Measurements from ENCODE around the gene CWC22. TPM values are rescaled to one million over a fixed set of nuclear protein-coding genes. Genes with fewer than 3 reads are reported as not detected.

The CWC22 gene
- total RNA-seq, 2 experiments from 2014 or later, result 19.9 to 21.3 TPM

- CTCF ChIA-PET, result no interaction called here
- H3K4me1 Mint-ChIP-seq, result no peaks in the 10 kb centered on the region
- H3K27ac Mint-ChIP-seq, result no peak overlapping the region
- POLR2A ChIA-PET, result no interaction called here
- DNase-seq, result no peak
- no peaks in the 10 kb centered on the region for H3K27me3 Mint-ChIP-seq
- H3K9me3 Mint-ChIP-seq, result no peaks in the 10 kb centered on the region
- no peak overlapping the region for H3K4me3 Mint-ChIP-seq
- peaks cover 44% of the 10 kb centered on the region for H3K36me3 Mint-ChIP-seq (ENCODE audit: low read depth)
Observed at GRCh38 chr2:179954026-179954425, 53.1 kb downstream of the CWC22 start.

DNA sequence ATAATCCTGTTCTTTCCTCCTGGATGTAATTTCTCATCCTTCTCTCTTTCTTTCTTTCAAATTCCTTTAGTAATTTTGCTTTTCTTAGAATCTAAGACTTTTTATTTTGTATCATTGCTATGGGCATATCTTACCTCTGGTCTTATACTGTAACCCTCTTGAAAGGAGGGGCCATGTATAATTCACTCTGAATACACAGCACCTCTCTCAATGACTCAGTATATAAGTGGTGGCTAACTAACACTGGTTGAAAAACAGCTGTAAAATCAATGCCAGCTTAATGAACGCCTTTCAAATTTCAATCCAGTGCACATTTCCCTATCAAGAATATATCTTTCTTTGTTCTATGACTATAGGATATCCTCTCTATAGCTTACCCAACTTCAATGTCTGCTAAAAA is 53.7 kb downstream of the CWC22 start:
- ChIA-PET CTCF (no interaction called here), POLR2A (no interaction called here)
- peaks cover 51% of the 10 kb centered on the region for H3K36me3 Mint-ChIP-seq (ENCODE audit: low read depth)
- H3K9me3 Mint-ChIP-seq, result no peaks in the 10 kb centered on the region
- no peaks in the 10 kb centered on the region for H3K27me3 Mint-ChIP-seq
- no peak for DNase-seq
- no peak overlapping the region for H3K27ac Mint-ChIP-seq
- H3K4me3 Mint-ChIP-seq, result no peak overlapping the region
- no peaks in the 10 kb centered on the region for H3K4me1 Mint-ChIP-seq

DNA sequence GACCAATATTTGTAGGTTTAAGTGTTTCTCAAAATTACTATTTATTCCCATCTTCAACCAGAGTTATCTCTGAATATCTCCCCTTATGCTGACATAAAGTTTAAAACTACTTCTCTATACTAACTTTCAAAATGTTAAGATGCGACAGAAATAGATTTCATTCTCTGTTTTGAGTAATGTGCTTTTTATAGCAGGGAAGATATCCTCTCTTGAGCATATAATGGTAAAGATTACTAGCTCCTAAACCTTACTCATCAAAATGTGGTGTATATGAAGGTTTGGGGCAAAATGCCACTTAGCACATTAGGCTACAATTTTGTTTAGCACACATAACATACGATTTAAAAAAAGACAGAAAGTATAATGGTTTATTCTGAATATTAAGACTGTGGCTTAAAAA is 54.4 kb downstream of the CWC22 start:
- Mint-ChIP-seq H3K27me3 (no peaks in the 10 kb centered on the region), H3K27ac (no peak overlapping the region), H3K4me3 (no peak overlapping the region), H3K36me3 (ENCODE audit: low read depth) (peaks cover 56% of the 10 kb centered on the region), H3K9me3 (no peaks in the 10 kb centered on the region), H3K4me1 (no peaks in the 10 kb centered on the region)
- ChIA-PET POLR2A (no interaction called here), CTCF (no interaction called here)
- no peak for DNase-seq

DNA sequence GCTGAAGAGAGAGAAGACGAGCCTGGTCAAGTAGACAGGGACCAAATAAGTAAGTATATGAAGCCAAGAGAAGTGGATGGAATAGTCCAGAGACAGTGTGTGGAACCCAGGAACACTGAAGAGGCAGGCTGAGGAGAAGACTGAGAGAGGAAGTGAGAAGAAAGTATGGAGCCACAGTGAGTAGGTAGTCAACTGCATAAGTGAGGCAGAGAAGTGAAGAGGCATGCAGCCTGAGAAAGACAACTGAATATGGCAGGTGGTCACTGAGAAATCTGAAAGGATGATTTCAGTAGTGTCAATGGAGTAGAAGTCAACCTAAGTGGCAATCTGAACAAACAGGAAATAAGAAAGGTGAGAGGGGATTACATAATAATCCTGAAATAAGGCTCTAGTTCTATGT is 55.4 kb downstream of the CWC22 start:
- H3K4me3 Mint-ChIP-seq, result no peak overlapping the region
- peaks cover 55% of the 10 kb centered on the region for H3K36me3 Mint-ChIP-seq (ENCODE audit: low read depth)
- no peaks in the 10 kb centered on the region for H3K9me3 Mint-ChIP-seq
- H3K27me3 Mint-ChIP-seq, result no peaks in the 10 kb centered on the region
- H3K4me1 Mint-ChIP-seq, result no peaks in the 10 kb centered on the region
- no peak for DNase-seq
- ChIA-PET POLR2A (no interaction called here), CTCF (no interaction called here)
- H3K27ac Mint-ChIP-seq, result no peak overlapping the region

- Mint-ChIP-seq H3K27me3 (no peaks in the 10 kb centered on the region), H3K9me3 (no peaks in the 10 kb centered on the region), H3K27ac (no peak overlapping the region), H3K36me3 (ENCODE audit: low read depth) (peaks cover 57% of the 10 kb centered on the region), H3K4me3 (no peak overlapping the region), H3K4me1 (no peaks in the 10 kb centered on the region)
- CTCF ChIA-PET, result no interaction called here
- POLR2A ChIA-PET, result no interaction called here
- no peak for DNase-seq
Observed at GRCh38 chr2:179950391-179950790, 56.7 kb downstream of the CWC22 start.

- Mint-ChIP-seq H3K4me3 (no peak overlapping the region), H3K36me3 (ENCODE audit: low read depth) (peaks cover 60% of the 10 kb centered on the region)
- POLR2A ChIA-PET, result no interaction called here
Observed at GRCh38 chr2:179949438-179949837, 57.7 kb downstream of the CWC22 start.

GRCh38 chr2:179948058-179948457 is 59.0 kb downstream of the CWC22 start:
- ChIA-PET CTCF (no interaction called here), POLR2A (no interaction called here)
- Mint-ChIP-seq H3K4me3 (no peak overlapping the region), H3K36me3 (ENCODE audit: low read depth) (peaks cover 54% of the 10 kb centered on the region), H3K4me1 (no peaks in the 10 kb centered on the region), H3K27ac (no peak overlapping the region), H3K27me3 (no peaks in the 10 kb centered on the region), H3K9me3 (no peaks in the 10 kb centered on the region)
- DNase-seq, result no peak

More at GRCh38 chr2:179949438-179949837, 57.7 kb downstream of the CWC22 start:
- H3K4me1 Mint-ChIP-seq, result no peaks in the 10 kb centered on the region
- no peak overlapping the region for H3K27ac Mint-ChIP-seq
- DNase-seq, result no peak
- H3K27me3 Mint-ChIP-seq, result no peaks in the 10 kb centered on the region
- no peaks in the 10 kb centered on the region for H3K9me3 Mint-ChIP-seq
- CTCF ChIA-PET, result no interaction called here

DNA sequence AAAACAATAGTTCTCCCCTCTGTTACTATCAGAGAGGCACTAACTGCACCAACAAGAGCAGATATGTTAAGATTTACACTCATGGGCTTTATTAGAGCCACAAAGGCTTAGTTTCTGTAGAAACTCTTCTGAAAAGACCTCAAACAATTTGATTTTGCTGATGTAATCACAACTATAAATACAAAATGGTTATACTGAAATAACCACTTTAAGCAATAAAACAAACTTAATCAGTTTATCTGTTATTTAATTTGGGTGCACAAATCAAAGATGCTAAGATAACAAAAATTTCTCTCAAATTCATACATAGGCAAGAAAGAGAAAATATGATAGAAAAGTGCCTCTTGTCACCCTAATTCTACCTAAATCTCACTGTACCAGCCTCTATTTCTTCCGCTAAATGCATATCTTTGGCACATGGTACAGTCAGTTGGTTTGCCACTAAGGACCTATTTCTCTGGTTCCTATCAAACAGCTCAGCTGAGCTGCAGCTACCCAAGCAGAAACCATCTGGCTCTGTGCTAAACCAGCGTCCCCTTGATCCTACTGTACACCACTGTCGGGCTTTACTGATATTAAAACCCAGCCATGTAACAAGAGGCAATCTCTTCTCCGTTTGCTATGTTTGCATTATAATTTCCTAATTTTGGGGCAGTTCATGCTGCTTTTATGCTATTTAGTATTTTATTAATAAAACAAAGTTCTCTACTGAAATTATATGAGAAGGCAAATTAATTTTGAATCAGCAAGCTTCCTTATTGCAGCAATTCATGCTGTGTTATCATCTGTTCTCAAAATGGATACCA is 60.1 kb downstream of the CWC22 start:
- CTCF ChIA-PET, result no interaction called here
- POLR2A ChIA-PET, result no interaction called here
- no peaks in the 10 kb centered on the region for H3K27me3 Mint-ChIP-seq

GRCh38 chr2:179946346-179946745 is 60.8 kb downstream of the CWC22 start:
- POLR2A ChIA-PET, result no interaction called here

More for the DNA sequence above, 60.1 kb downstream of the CWC22 start:
- no peak for DNase-seq
- Mint-ChIP-seq H3K27ac (no peak overlapping the region), H3K36me3 (ENCODE audit: low read depth) (peaks cover 51% of the 10 kb centered on the region), H3K4me3 (no peak overlapping the region), H3K4me1 (no peaks in the 10 kb centered on the region), H3K9me3 (no peaks in the 10 kb centered on the region)

GRCh38 chr2:179939259-179939658 is 67.8 kb downstream of the CWC22 start:
- no peaks in the 10 kb centered on the region for H3K27me3 Mint-ChIP-seq
- CTCF ChIA-PET, result no interaction called here
- H3K27ac Mint-ChIP-seq, result no peak overlapping the region
- POLR2A ChIA-PET, result no interaction called here
- H3K36me3 Mint-ChIP-seq (ENCODE audit: low read depth), result peaks cover 5% of the 10 kb centered on the region
- H3K4me3 Mint-ChIP-seq, result no peak overlapping the region
- H3K9me3 Mint-ChIP-seq, result no peaks in the 10 kb centered on the region
- H3K4me1 Mint-ChIP-seq, result no peaks in the 10 kb centered on the region
- no peak for DNase-seq

More at GRCh38 chr2:179946346-179946745, 60.8 kb downstream of the CWC22 start:
- H3K36me3 Mint-ChIP-seq (ENCODE audit: low read depth), result peaks cover 47% of the 10 kb centered on the region
- H3K27me3 Mint-ChIP-seq, result no peaks in the 10 kb centered on the region
- no peaks in the 10 kb centered on the region for H3K9me3 Mint-ChIP-seq
- CTCF ChIA-PET, result no interaction called here
- no peak for DNase-seq
- no peak overlapping the region for H3K27ac Mint-ChIP-seq
- H3K4me1 Mint-ChIP-seq, result no peaks in the 10 kb centered on the region
- H3K4me3 Mint-ChIP-seq, result no peak overlapping the region

- peaks cover 1% of the 10 kb centered on the region for H3K9me3 Mint-ChIP-seq
- CTCF ChIA-PET, result no interaction called here
- no peak overlapping the region for H3K27ac Mint-ChIP-seq
- POLR2A ChIA-PET, result no interaction called here
- H3K4me3 Mint-ChIP-seq, result no peak overlapping the region
- H3K27me3 Mint-ChIP-seq, result no peaks in the 10 kb centered on the region
- DNase-seq, result no peak
- H3K36me3 Mint-ChIP-seq (ENCODE audit: low read depth), result peaks cover 4% of the 10 kb centered on the region
- no peaks in the 10 kb centered on the region for H3K4me1 Mint-ChIP-seq
Observed at GRCh38 chr2:179938026-179938425, 69.1 kb downstream of the CWC22 start.

- H3K9me3 Mint-ChIP-seq, result peaks cover 4% of the 10 kb centered on the region
- no peaks in the 10 kb centered on the region for H3K36me3 Mint-ChIP-seq (ENCODE audit: low read depth)
- no peak overlapping the region for H3K27ac Mint-ChIP-seq
- H3K27me3 Mint-ChIP-seq, result no peaks in the 10 kb centered on the region
- peak; percentile 24 for DNase-seq
- no peaks in the 10 kb centered on the region for H3K4me1 Mint-ChIP-seq
- ChIA-PET POLR2A (no interaction called here), CTCF (interaction anchor here (1.3 to 1.6 kb wide), 2 partner anchors 24 to 32 kb away, joined by 3 read pairs; no protein-coding TSS in a partner anchor)
- H3K4me3 Mint-ChIP-seq, result no peak overlapping the region
Observed at GRCh38 chr2:179936654-179937053, 70.4 kb downstream of the CWC22 start.

DNA sequence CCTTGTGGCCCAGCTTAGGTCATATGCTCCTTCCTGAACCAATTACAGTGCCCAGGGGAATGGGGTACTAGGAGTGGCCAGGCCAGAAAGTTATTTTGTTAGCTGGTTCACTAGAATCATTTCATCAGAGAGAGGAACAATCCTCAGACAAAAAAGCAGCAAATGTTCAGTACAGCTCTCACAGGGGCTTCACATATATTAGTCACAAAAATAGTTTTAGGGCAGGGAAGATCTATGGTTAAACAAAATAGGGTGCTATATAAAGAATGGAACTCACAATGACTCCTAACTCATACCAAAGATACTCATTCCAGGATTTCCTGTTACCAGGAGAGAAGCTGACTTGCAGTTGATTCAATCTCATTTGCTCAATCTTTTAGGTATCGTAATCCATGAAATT is 71.0 kb downstream of the CWC22 start:
- POLR2A ChIA-PET, result no interaction called here
- Mint-ChIP-seq H3K4me3 (no peak overlapping the region), H3K27ac (no peak overlapping the region), H3K27me3 (no peaks in the 10 kb centered on the region), H3K9me3 (peaks cover 4% of the 10 kb centered on the region), H3K4me1 (no peaks in the 10 kb centered on the region), H3K36me3 (ENCODE audit: low read depth) (no peaks in the 10 kb centered on the region)
- CTCF ChIA-PET, result interaction anchor here (1.3 to 1.6 kb wide), 2 partner anchors 24 to 31 kb away, joined by 3 read pairs; no protein-coding TSS in a partner anchor
- no peak for DNase-seq

DNA sequence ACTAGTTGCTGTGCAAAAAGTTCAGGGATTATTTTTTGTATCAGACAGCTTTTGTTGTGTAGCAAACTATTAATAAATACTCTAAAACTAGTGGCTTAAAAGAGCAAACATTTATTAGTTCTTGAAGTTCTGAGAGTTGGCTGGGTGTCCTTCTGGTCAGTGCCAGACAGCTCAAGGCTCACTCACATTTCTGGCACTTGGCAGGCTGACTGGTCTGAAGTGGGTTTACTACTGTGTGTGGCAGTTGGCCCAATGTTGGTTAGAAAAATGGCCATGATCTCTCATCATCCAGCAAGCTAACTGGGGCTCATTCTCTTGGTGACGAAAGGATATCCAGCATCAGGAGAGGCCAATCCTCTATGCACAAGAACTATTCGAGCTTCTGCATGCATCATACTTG is 74.3 kb downstream of the CWC22 start:
- Mint-ChIP-seq H3K9me3 (peaks cover 20% of the 10 kb centered on the region), H3K27me3 (no peaks in the 10 kb centered on the region)
- no peak for DNase-seq

More for the DNA sequence above, 74.3 kb downstream of the CWC22 start:
- H3K4me1 Mint-ChIP-seq, result no peaks in the 10 kb centered on the region
- no peaks in the 10 kb centered on the region for H3K36me3 Mint-ChIP-seq (ENCODE audit: low read depth)
- ChIA-PET POLR2A (no interaction called here), CTCF (no interaction called here)
- no peak overlapping the region for H3K27ac Mint-ChIP-seq
- H3K4me3 Mint-ChIP-seq, result no peak overlapping the region
